ENCODE data around the gene C16orf54.
"Not testable (repeated sequence)": the region's sequence is repeated elsewhere in the genome, so short reads cannot be mapped to it uniquely, and the experiment has no call there.

The C16orf54 gene

DNA sequence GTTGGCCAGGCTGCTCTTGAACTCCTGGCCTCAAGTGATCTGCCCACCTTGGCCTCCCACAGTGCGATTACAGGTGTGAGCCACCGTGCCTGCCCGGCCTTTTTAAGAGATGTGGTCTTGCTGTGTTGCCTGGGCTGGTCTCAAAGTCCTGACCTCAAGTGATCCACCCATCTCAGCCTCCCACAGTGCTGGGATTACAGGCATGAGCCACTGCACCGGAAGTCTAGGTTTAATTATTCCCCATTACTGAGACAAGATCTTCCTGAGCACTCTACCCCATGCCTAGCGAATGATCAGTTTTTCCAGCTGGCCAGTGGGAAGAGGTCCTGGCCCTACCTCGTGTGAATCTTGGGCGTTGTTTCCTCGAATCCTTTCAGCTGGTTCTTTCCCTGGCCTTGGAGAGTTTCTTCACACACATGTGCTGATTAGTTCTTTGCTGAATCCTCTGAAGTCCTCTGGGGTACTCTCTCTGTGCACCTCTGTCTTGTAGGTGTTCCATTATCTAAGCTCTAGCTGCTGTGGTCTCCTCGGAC is 18.9 kb downstream of the C16orf54 start:
- DNase-seq (ENCODE audit: extremely low read depth, low read depth) = no peak
- TF ChIP-seq, protein P1, sequence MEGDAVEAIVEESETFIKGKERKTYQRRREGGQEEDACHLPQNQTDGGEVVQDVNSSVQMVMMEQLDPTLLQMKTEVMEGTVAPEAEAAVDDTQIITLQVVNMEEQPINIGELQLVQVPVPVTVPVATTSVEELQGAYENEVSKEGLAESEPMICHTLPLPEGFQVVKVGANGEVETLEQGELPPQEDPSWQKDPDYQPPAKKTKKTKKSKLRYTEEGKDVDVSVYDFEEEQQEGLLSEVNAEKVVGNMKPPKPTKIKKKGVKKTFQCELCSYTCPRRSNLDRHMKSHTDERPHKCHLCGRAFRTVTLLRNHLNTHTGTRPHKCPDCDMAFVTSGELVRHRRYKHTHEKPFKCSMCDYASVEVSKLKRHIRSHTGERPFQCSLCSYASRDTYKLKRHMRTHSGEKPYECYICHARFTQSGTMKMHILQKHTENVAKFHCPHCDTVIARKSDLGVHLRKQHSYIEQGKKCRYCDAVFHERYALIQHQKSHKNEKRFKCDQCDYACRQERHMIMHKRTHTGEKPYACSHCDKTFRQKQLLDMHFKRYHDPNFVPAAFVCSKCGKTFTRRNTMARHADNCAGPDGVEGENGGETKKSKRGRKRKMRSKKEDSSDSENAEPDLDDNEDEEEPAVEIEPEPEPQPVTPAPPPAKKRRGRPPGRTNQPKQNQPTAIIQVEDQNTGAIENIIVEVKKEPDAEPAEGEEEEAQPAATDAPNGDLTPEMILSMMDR (IDR thresholded peaks at IDR 0.05; ENCODE audit: low read depth, low read length) = no peak

DNA sequence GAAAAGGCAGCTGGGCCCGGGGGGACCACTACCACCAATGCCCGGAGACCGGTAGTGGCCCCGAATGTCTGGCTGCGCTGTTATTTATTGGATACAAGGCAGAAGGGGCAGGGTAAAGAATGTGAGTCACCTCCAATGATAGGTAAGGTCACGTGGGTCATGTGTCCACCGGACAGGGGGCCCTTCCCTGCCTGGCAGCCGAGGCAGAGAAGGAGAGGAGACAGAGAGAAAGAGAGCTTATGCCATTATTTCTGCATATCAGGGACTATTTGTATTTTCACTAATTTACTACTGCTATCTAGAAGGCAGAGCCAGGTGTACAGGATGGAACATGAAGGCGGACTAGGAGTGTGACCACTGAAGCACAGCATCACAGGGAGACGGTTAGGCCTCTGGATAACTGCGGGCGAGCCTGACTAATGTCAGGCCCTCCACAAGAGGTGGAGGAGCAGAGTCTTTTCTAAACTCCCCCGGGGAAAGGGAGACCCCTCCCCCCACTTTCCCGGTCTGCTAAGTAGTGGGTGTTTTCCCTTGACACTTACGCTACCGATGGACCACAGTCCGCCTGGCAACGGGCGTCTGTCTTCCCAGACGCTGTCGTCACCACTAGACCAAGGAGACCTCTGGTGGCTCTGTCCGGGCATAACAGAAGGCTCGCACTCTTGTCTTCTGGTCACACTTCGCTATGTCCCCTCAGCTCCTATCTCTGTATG is 24.5 kb downstream of the C16orf54 start:
- TF ChIP-seq, protein P1 (IDR thresholded peaks at IDR 0.05; ENCODE audit: low read depth, low read length) = peak; percentile 53
- DNase-seq (ENCODE audit: extremely low read depth, low read depth) = not testable (repeated sequence)

DNA sequence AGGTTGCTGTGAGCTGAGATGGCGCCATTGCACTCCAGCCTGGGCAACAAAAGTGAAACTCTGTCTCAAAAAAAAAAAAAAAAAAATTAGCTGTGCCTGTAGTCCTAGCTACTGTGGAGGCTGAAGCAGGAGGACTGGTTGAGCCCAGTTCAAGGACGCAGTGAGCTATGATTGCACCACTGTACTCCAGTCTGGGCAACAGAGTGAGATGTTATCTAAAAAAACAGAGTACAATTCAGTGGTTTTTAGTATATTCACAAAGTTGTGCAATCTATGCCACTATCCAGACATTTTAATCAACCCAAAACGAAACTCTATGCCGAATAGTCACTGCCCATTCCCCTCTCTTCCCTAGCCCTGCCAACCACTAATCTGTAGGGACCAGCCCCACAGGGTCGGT is 25.1 kb downstream of the C16orf54 start:
- TF ChIP-seq, protein P1 (IDR thresholded peaks at IDR 0.05; ENCODE audit: low read depth, low read length) = no peak
- DNase-seq (ENCODE audit: extremely low read depth, low read depth) = no peak

DNA sequence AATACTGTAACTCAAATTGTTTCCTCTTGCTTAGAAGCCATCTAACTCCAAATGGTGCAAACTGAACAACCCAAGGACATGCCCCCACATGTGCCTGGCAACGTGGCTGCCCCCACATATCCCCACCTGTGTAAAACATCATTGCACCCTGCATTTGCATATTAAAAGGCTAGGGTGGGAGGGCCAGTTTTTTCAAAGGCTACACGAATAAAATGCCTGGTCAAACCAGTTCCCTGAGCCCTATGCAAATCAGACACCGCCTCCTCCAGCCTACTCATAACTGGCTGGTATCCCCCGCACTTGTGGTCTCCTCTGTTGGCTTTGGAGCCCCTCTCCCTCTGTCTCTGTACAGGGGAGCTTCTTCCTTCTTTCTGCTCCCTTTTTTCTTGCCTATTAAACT is 26.7 kb downstream of the C16orf54 start:
- DNase-seq (ENCODE audit: extremely low read depth, low read depth) = no peak
- TF ChIP-seq, protein P1 (IDR thresholded peaks at IDR 0.05; ENCODE audit: low read depth, low read length) = no peak

DNA sequence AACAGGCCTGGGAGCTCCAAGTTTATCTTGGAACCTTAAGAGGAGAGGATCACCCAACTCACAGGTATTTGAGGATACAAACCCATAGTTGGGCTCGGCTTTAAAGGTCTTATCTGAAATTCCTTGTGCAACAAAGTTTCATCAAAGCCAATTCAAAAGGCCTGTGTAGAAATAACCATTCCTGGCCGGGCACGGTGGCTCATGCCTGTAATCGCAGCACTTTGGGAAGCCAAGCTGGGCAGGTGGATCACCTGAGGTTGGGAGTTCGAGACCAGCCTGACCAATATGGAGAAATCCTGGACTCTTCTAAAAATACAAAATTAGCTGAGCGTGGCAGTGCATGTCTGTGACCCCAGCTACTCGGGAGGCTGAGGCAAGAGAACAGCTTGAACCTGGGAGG is 28.7 kb downstream of the C16orf54 start:
- DNase-seq (ENCODE audit: extremely low read depth, low read depth) = no peak
- TF ChIP-seq, protein P1 (IDR thresholded peaks at IDR 0.05; ENCODE audit: low read depth, low read length) = no peak

DNA sequence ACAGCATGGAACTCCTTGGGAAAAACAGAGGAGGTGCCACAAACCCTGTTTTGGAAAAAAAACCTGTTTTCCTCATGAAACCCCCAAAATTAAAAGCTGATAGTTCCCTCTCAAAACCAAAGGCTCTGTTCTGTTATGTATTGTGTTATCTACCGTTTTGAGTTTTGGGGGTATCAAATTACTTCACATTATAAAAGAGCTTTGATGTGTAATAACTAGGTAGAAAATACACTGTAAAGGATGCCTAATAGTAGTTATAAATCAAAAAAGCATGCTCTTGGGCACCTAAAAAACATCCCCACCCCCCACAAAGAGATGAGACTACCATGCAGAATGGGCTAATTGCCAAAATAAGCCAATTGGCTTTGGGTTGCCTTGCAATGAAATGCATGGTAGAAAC is 30.8 kb downstream of the C16orf54 start:
- no peak for DNase-seq (ENCODE audit: extremely low read depth, low read depth)

DNA sequence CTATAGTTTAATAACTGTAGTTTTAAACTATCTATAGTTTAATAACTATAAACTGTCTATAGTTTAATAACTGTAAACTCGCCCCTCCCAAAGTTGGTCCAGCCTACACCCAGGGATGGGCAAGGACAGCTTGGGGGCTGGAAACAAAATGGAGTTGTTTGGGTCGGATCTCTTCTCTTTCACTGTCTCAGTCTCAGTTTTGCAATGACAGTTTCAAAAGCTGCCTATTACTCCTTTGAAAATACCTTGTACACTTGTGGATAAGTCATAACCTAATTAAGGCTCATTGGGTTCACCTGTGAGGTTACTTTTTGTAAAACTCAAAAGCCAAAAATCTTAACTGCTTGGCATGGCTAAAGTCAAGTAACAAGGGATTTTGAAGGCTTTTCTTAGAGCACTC is 31.4 kb downstream of the C16orf54 start:
- TF ChIP-seq, protein P1 (IDR thresholded peaks at IDR 0.05; ENCODE audit: low read depth, low read length) = no peak

More for the DNA sequence above, 30.8 kb downstream of the C16orf54 start:
- TF ChIP-seq, protein P1 (IDR thresholded peaks at IDR 0.05; ENCODE audit: low read depth, low read length) = no peak

More for the DNA sequence above, 31.4 kb downstream of the C16orf54 start:
- DNase-seq (ENCODE audit: extremely low read depth, low read depth) = no peak

Measured in AG09319 (cell line).